Body of pancreas (tissue), 4 donors: ENCODE results near the gene CPNE2. TPM values are rescaled to one million over a fixed set of nuclear protein-coding genes. Genes with fewer than 3 reads are reported as not detected.

ENCODE experiments used
- ATAC-seq: fragments of 150-250 bp; one replicate; pipeline ENCODE4 v1.9.1; 2016
- DNase-seq, 4 donors: peaks; one replicate each; pipeline ENCODE4 v3.0.0-alpha.2; 2019
- H3K27ac ChIP-seq, 4 donors: fragments of 200-600 bp; sonication (generic); 1 replicate in 3 of 4; 2 replicates in 1 of 4; pipeline versions ENCODE4 v1.5.1 to v1.6.1; 2016 to 2019; ENCODE audit warnings: mild to moderate bottlenecking in 1 of 4, mixed read lengths in 1 of 4, moderate library complexity in 1 of 4
- H3K27me3 ChIP-seq, 2 donors: fragments of 200-600 bp; sonication (generic); one replicate each; pipeline ENCODE4 v1.6.0; 2016; ENCODE audit warnings: mild to moderate bottlenecking in 1 of 2
- H3K36me3 ChIP-seq, 2 donors: fragments of 200-600 bp; sonication (generic); replicated peaks in 1 of 2; 2 replicates each; pipeline ENCODE4 v1.5.1; 2016; ENCODE audit warnings: low read depth in 2 of 2; ENCODE audit not compliant: insufficient read depth in 1 of 2
- H3K4me1 ChIP-seq: fragments of 200-600 bp; sonication (generic); one replicate; pipeline ENCODE4 v1.6.0; 2016
- H3K4me3 ChIP-seq, 2 donors: fragments of 200-600 bp; sonication (generic); 1 replicate in 1 of 2; 2 replicates in 1 of 2; pipeline ENCODE4 v1.5.1; 2016 to 2019
- H3K9me3 ChIP-seq, 3 donors: fragments of 200-600 bp; sonication (generic); 1 replicate in 2 of 3; 2 replicates in 1 of 3; pipeline ENCODE4 v1.5.1; 2016
- POLR2A ChIP-seq, 3 donors: fragments of 450-650 bp; IDR thresholded peaks; one replicate each; pipeline ENCODE4 v1.6.1; 2016; ENCODE audit warnings: antibody characterized with exemption in 3 of 3, mild to moderate bottlenecking in 2 of 3
- WGBS, 2 donors: methylation state at CpG; one replicate each; pipeline ENCODE4 v1.1.5; 2017; 5-methylcytosine and 5-hydroxymethylcytosine counted together
- intact Hi-C: fragments of 100-400 bp; cut with DNase I; formaldehyde crosslinking; loops from one replicate; pipeline ENCODE4 v1.15.1; 2023
- total RNA-seq, 2 donors: library from RNA; depleted of rRNA; stranded (reverse); fragments of >200 nt; gene quantifications; one replicate each; pipeline ENCODE4 v1.1.0, GENCODE V29; 2016
- TF ChIP-seq, protein P1 (sequence below), 7 experiments: fragments of 450-650 bp in 4 of 7; fragments of 200-600 bp in 3 of 7; sonication (generic) in 3 of 7; IDR thresholded peaks; one replicate each; pipeline ENCODE4 v1.5.1; 2016 to 2019; ENCODE audit warnings: antibody characterized with exemption in 7 of 7

CPNE2 gene
- total RNA-seq, 2 donors from 2014 or later: 8.8 to 16.5 TPM

DNA sequence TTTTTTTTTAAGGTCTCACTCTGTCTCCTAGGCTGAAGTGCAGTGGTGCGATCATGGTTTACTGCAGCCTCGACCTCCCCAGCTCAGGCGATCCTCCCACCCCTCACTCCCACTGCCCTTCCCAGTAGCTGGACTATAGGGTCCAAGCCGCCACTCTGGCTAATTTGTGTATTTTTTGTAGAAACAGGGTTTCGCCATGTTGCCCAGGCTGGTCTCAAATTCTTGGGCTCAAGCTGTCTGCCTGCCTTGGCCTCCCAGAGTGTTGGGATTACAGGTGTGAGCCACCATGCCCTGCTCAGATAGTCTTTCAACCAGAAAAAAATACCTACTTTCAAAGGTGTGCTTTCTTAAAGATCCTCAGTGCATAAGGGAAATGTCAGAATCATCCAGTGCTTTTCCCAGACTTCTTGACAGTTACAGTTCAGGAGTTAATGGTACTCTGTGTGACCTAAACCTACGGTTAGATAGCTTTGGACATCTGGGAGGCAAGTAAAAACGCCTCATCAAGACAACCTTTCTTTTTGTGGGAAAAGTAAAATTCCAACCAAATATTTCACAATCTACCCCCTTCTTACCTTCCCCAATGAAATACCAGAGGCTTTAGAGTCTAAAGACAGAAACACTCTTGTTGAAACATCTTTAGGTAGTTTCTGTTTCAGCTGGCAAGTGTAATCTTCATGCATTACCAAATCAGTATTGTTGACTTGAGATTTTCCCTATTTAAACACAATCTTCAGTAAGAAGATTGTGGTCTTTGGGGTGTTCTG, 100.5 kb downstream of the CPNE2 start:
- DNase-seq (no peak), ATAC-seq (no peak)
- Histone ChIP-seq H3K4me3 (no peak overlapping the region), H3K9me3 (no peaks in the 10 kb centered on the region), H3K4me1 (peaks cover 50% of the 10 kb centered on the region), H3K36me3 (no peaks in the 10 kb centered on the region), H3K27me3 (no peaks in the 10 kb centered on the region), H3K27ac (no peak overlapping the region)
- WGBS, 2 donors: 72 to 79% methylated on average over 7 of the region's 7 CpGs
- intact Hi-C loops: no loop called here
- TF ChIP-seq, protein P1, sequence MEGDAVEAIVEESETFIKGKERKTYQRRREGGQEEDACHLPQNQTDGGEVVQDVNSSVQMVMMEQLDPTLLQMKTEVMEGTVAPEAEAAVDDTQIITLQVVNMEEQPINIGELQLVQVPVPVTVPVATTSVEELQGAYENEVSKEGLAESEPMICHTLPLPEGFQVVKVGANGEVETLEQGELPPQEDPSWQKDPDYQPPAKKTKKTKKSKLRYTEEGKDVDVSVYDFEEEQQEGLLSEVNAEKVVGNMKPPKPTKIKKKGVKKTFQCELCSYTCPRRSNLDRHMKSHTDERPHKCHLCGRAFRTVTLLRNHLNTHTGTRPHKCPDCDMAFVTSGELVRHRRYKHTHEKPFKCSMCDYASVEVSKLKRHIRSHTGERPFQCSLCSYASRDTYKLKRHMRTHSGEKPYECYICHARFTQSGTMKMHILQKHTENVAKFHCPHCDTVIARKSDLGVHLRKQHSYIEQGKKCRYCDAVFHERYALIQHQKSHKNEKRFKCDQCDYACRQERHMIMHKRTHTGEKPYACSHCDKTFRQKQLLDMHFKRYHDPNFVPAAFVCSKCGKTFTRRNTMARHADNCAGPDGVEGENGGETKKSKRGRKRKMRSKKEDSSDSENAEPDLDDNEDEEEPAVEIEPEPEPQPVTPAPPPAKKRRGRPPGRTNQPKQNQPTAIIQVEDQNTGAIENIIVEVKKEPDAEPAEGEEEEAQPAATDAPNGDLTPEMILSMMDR (IDR thresholded peaks at IDR 0.05): no peak
- no peak for TF ChIP-seq POLR2A (IDR thresholded peaks at IDR 0.05)

GRCh38 chr16:57194512-57194911, 102.1 kb downstream of the CPNE2 start:
- TF ChIP-seq POLR2A (IDR thresholded peaks at IDR 0.05): no peak
- TF ChIP-seq, protein P1 (IDR thresholded peaks at IDR 0.05): no peak

GRCh38 chr16:57196286-57196685, 103.9 kb downstream of the CPNE2 start:
- no peak for ATAC-seq
- TF ChIP-seq POLR2A (IDR thresholded peaks at IDR 0.05): no peak
- TF ChIP-seq, protein P1 (IDR thresholded peaks at IDR 0.05): no peak
- H3K4me3 ChIP-seq: no peak overlapping the region

More at GRCh38 chr16:57194512-57194911, 102.1 kb downstream of the CPNE2 start:
- intact Hi-C loops: no loop called here
- Histone ChIP-seq H3K27ac (no peak overlapping the region), H3K4me3 (no peak overlapping the region), H3K36me3 (no peaks in the 10 kb centered on the region), H3K4me1 (peaks cover 47% of the 10 kb centered on the region), H3K27me3 (no peaks in the 10 kb centered on the region), H3K9me3 (no peaks in the 10 kb centered on the region)
- no peak for ATAC-seq
- DNase-seq: no peak

GRCh38 chr16:57196753-57197152, 104.4 kb downstream of the CPNE2 start:
- no peak for TF ChIP-seq POLR2A (IDR thresholded peaks at IDR 0.05)
- TF ChIP-seq, protein P1 (IDR thresholded peaks at IDR 0.05): no peak
- Histone ChIP-seq H3K9me3 (no peaks in the 10 kb centered on the region), H3K27me3 (no peaks in the 10 kb centered on the region), H3K27ac (no peak overlapping the region), H3K4me1 (peaks cover 31% of the 10 kb centered on the region), H3K4me3 (no peak overlapping the region), H3K36me3 (no peaks in the 10 kb centered on the region)
- ATAC-seq (no peak), DNase-seq (no peak)
- WGBS, 2 donors: 56 to 64% methylated on average over 3 of the region's 3 CpGs
- intact Hi-C loops: no loop called here

More at GRCh38 chr16:57196286-57196685, 103.9 kb downstream of the CPNE2 start:
- WGBS, 2 donors: 62 to 77% methylated on average over 4 of the region's 4 CpGs
- Histone ChIP-seq H3K27ac (no peak overlapping the region), H3K27me3 (no peaks in the 10 kb centered on the region), H3K4me1 (peaks cover 32% of the 10 kb centered on the region), H3K36me3 (no peaks in the 10 kb centered on the region), H3K9me3 (no peaks in the 10 kb centered on the region)
- DNase-seq: no peak
- intact Hi-C loops: no loop called here

Other genes starting within 250 kb of the CPNE2 start
- gene SLC12A3, start 227.4 kb upstream of the CPNE2 start, total RNA-seq: not detected
- gene HERPUD1, start 160.4 kb upstream of the CPNE2 start, total RNA-seq: 100 to 1,000 TPM; 211 to 293 TPM
- under 1 TPM in 1 of 2 donors, not detected in 1; 0.66 TPM for gene CETP, start 130.6 kb upstream of the CPNE2 start, total RNA-seq
- gene NLRC5, start 103.0 kb upstream of the CPNE2 start, total RNA-seq: 10 to 100 TPM in 1 of 2 donors, 1 to 10 TPM in 1; 8.3 to 23.4 TPM
- gene PSME3IP1, start 93.5 kb downstream of the CPNE2 start, total RNA-seq: 10 to 100 TPM; 26.7 to 32.9 TPM
- 10 to 100 TPM; 13.8 to 31.4 TPM for gene RSPRY1, start 93.7 kb downstream of the CPNE2 start, total RNA-seq
- 10 to 100 TPM; 15.8 to 21.5 TPM for gene ARL2BP, start 152.7 kb downstream of the CPNE2 start, total RNA-seq
- 10 to 100 TPM; 32.9 to 43.2 TPM for gene PLLP, start 192.1 kb downstream of the CPNE2 start, total RNA-seq